Lower lobe of right lung (tissue), 2 donors: Measurements from ENCODE around the gene FOXD2. TPM values are rescaled to one million over a fixed set of nuclear protein-coding genes. Genes with fewer than 3 reads are reported as not detected.

Source experiments
- ATAC-seq, 2 donors: fragments of 200-7000 bp; cut with Tn5 transposase; one replicate each; pipeline ENCODE4 v1.9.1; 2020 to 2022; ENCODE audit warnings: mild to moderate bottlenecking in 2 of 2, moderate library complexity in 2 of 2
- DNase-seq: peaks from one replicate; pipeline ENCODE4 v3.0.0-alpha.2; 2020
- H3K27ac ChIP-seq: fragments of 200-600 bp; one replicate; pipeline ENCODE4 v1.8.0; 2022
- H3K27me3 ChIP-seq: fragments of 200-600 bp; one replicate; pipeline ENCODE4 v1.8.0; 2022; ENCODE audit warnings: low read depth
- H3K36me3 ChIP-seq: fragments of 200-600 bp; one replicate; pipeline ENCODE4 v1.8.0; 2022; ENCODE audit warnings: mild to moderate bottlenecking
- H3K4me1 ChIP-seq: fragments of 200-600 bp; one replicate; pipeline ENCODE4 v1.8.0; 2022
- H3K4me3 ChIP-seq: fragments of 200-600 bp; one replicate; pipeline ENCODE4 v1.8.0; 2022; ENCODE audit warnings: mild to moderate bottlenecking
- H3K9me3 ChIP-seq: fragments of 200-600 bp; one replicate; pipeline ENCODE4 v1.8.0; 2022
- intact Hi-C: fragments of 100-400 bp; cut with DNase I; formaldehyde crosslinking; loops from one replicate; pipeline ENCODE4 v1.11.0; 2022
- total RNA-seq: library from RNA; stranded (reverse); fragmentation: NEBNext Ultra II Directional; extraction: Animal tissue kit (Norgen Biotek cat#: 25700); gene quantifications from one replicate; pipeline ENCODE4 v1.2.1, GENCODE V29; 2021
- TF ChIP-seq, protein P1 (sequence below): fragments of 200-600 bp; IDR thresholded peaks from one replicate; pipeline ENCODE4 v1.8.0; 2022; ENCODE audit warnings: antibody characterized with exemption, mild to moderate bottlenecking
- donor health status: DM: no; HTN: yes; CAD: no; lungs with severe emphysema.

FOXD2 gene
- total RNA-seq, 1 donor from 2014 or later = 0.44 TPM

DNA sequence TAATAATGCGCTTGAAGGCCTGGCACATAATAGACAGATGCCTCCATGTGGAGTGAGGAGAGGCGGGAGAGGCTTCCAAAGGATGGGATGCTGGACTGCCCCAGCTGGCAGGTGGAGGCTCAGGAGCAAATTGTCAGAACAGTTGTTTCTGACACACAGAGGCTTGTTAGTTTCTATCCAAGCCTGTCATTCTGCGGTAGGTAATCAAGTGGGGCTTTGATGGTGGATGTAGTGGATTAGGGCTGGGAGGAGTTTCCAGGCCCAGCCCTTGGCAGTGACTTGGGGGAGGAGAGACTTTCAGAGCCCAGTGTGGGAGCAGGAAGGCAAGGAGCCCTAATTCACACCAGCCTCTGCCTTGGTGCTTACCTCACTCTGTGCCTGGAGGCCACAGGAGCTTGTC is 44.1 kb downstream of the FOXD2 start:
- H3K27me3 ChIP-seq = peaks cover 6% of the 10 kb centered on the region
- no peaks in the 10 kb centered on the region for H3K9me3 ChIP-seq
- intact Hi-C loops = no loop called here
- TF ChIP-seq, protein P1, sequence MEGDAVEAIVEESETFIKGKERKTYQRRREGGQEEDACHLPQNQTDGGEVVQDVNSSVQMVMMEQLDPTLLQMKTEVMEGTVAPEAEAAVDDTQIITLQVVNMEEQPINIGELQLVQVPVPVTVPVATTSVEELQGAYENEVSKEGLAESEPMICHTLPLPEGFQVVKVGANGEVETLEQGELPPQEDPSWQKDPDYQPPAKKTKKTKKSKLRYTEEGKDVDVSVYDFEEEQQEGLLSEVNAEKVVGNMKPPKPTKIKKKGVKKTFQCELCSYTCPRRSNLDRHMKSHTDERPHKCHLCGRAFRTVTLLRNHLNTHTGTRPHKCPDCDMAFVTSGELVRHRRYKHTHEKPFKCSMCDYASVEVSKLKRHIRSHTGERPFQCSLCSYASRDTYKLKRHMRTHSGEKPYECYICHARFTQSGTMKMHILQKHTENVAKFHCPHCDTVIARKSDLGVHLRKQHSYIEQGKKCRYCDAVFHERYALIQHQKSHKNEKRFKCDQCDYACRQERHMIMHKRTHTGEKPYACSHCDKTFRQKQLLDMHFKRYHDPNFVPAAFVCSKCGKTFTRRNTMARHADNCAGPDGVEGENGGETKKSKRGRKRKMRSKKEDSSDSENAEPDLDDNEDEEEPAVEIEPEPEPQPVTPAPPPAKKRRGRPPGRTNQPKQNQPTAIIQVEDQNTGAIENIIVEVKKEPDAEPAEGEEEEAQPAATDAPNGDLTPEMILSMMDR = no peak
- no peaks in the 10 kb centered on the region for H3K36me3 ChIP-seq
- no peak for DNase-seq
- no peak overlapping the region for H3K4me3 ChIP-seq
- no peak for ATAC-seq
- H3K4me1 ChIP-seq = peaks cover 7% of the 10 kb centered on the region
- H3K27ac ChIP-seq = no peak overlapping the region

DNA sequence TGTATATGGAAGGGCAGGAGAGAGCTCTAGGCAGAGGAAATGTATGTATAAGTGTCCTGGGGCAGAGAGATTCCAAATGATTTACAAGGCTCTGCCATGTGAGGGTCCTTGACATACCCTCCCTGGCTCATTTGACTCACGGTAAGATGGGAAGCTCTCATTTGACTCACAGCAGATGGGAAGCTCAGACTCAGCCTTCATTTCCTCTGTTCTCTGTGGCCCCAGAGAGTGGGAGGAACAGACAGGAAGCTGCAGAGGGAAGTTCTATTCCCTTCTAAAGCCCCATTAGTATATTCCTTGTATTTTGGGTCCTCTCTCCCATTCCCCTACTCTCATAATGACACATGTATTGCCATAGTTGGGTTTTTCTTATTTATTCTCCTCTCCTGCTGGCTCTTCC is 44.9 kb downstream of the FOXD2 start:
- H3K27me3 ChIP-seq = peaks cover 6% of the 10 kb centered on the region
- no peaks in the 10 kb centered on the region for H3K9me3 ChIP-seq
- intact Hi-C loops = no loop called here
- peaks cover 7% of the 10 kb centered on the region for H3K4me1 ChIP-seq
- no peaks in the 10 kb centered on the region for H3K36me3 ChIP-seq
- no peak overlapping the region for H3K4me3 ChIP-seq
- ATAC-seq (no peak), DNase-seq (no peak)
- H3K27ac ChIP-seq = no peak overlapping the region
- TF ChIP-seq, protein P1 = no peak

DNA sequence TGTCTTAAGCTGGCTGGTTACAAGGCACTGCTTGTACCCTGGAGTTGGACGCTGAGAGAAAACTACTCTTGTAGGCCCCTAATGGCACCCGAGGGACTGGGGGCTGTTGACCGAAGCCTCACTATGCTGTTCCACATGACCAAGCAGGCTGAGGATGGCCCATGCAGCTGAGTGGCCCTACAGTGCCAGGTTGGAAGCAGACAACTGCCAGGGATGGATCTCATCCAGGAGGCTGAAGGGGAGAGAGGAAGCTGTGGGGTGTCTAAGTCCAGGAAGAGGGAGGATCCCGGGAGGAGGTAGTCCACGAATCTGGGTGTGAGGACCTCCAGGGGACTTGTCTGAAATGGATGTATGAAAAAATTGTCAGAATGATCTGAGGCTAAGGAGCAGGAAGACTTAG is 45.8 kb downstream of the FOXD2 start:
- H3K36me3 ChIP-seq = no peaks in the 10 kb centered on the region
- ATAC-seq = no peak
- no peak for DNase-seq
- no peaks in the 10 kb centered on the region for H3K9me3 ChIP-seq
- H3K27ac ChIP-seq = no peak overlapping the region
- intact Hi-C loops = no loop called here
- TF ChIP-seq, protein P1 = no peak
- peaks cover 1% of the 10 kb centered on the region for H3K4me1 ChIP-seq
- no peak overlapping the region for H3K4me3 ChIP-seq
- H3K27me3 ChIP-seq = peaks cover 6% of the 10 kb centered on the region

DNA sequence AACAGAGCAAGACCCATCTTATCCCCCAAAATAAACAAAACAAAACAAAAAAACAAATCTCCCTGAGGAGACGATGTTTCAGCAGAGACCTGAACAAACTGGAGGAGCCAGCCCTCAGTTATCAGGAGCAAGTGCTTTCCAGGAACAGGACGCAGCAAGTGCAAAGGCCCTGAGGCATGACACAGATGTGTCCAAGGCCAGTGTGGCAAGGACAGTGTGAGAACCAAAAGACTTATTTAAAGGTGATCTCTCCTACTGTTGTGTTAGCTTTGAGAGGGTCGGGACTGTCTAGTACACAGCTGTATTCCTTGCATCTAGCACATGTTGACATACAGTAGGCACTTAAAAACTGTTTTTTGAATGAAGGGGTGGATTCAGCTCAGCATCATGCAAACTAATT is 48.0 kb downstream of the FOXD2 start:
- no peaks in the 10 kb centered on the region for H3K9me3 ChIP-seq
- TF ChIP-seq, protein P1 = no peak
- DNase-seq (no peak), ATAC-seq (no peak)
- H3K27ac ChIP-seq = no peak overlapping the region
- intact Hi-C loops = no loop called here
- H3K36me3 ChIP-seq = no peaks in the 10 kb centered on the region
- H3K4me1 ChIP-seq = no peaks in the 10 kb centered on the region
- H3K4me3 ChIP-seq = no peak overlapping the region
- H3K27me3 ChIP-seq = peaks cover 6% of the 10 kb centered on the region

DNA sequence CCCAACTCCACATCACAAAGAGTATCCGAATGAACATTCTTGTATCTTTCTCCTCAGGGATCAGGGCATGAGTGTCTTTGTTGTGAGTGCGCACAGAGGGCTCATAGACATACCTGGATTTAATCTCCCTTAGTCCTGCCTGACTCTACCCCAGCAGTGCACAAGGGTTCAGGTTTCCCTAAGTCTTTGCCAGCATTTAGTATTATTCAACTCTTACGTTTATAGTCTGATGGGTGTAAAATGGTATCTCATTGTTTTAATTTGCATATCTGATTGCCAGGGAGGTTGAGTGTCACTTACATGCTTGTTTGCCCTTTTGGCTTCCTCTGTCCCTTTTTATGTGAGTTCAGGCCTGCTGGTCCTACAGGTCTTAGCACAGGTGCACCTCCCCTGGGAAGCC is 49.5 kb downstream of the FOXD2 start:
- TF ChIP-seq, protein P1 = no peak
- DNase-seq = no peak
- ATAC-seq = no peak
- Histone ChIP-seq H3K4me3 (no peak overlapping the region), H3K4me1 (no peaks in the 10 kb centered on the region), H3K9me3 (no peaks in the 10 kb centered on the region), H3K27me3 (peaks cover 6% of the 10 kb centered on the region), H3K27ac (no peak overlapping the region), H3K36me3 (no peaks in the 10 kb centered on the region)
- intact Hi-C loops = no loop called here

DNA sequence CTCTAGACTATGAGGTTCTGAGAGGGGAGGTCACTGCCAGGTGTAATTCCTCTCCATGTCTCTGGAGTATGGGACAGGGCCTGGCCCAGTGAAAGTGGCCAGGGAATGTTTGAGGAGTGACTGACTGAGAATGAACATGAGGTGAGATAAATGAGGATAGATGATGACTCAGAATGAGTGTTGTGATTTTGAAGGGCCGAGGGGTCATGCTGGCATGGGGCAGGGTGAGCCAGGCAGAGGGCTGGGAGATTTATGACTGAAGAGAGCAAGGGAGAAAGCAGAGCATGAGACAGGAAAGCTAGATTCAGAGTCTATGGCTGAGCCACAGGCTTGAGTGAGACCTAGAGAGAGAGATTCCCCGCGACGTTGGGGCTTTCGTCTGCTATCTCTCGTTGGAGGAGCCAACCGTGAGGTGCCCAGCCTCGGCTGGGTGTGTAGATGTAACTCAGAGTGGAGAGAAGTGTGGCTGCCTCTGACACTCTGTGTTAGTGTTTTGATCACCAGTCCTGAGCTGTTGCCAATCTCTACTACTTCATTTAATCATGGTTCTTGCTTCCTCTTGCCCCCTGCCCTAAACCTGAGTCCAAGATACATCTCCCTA is 50.1 kb downstream of the FOXD2 start:
- intact Hi-C loops = no loop called here
- DNase-seq (no peak), ATAC-seq (no peak)
- Histone ChIP-seq H3K4me1 (no peaks in the 10 kb centered on the region), H3K4me3 (no peak overlapping the region), H3K27me3 (peaks cover 6% of the 10 kb centered on the region), H3K27ac (no peak overlapping the region), H3K36me3 (no peaks in the 10 kb centered on the region), H3K9me3 (no peaks in the 10 kb centered on the region)
- TF ChIP-seq, protein P1 = no peak
